Hepatocyte (in vitro differentiated cells): ENCODE data around the gene PACRG.

Source experiments
- CTCF ChIP-seq: fragments of 200-600 bp; sonication (generic); IDR thresholded peaks from 2 replicates; pipeline ENCODE4 v1.5.1; 2016; ENCODE audit warnings: antibody characterized with exemption, mild to moderate bottlenecking; ENCODE audit not compliant: poor library complexity
- EZH2 ChIP-seq: fragments of 200-600 bp; sonication (generic); IDR thresholded peaks from 2 replicates; pipeline ENCODE4 v1.6.1; 2016; ENCODE audit warnings: antibody characterized with exemption, mild to moderate bottlenecking, borderline replicate concordance
- EZH2phosphoT487 ChIP-seq: fragments of 200-600 bp; sonication (generic); IDR thresholded peaks from one replicate; pipeline ENCODE4 v1.6.1; 2018; ENCODE audit warnings: antibody characterized with exemption, mild to moderate bottlenecking, low read depth, moderate library complexity; ENCODE audit not compliant: unreplicated experiment, severe bottlenecking

GRCh38 chr6:163310973-163311383 lies 583.2 kb downstream of the PACRG start:
- TF ChIP-seq CTCF (no peak), EZH2 (no peak), EZH2phosphoT487 (no peak)
